Measurements from ENCODE around the gene UBE2QL1. TPM values are rescaled to one million over a fixed set of nuclear protein-coding genes. Genes with fewer than 3 reads are reported as not detected.

UBE2QL1 gene
- total RNA-seq, 3 donors from 2014 or later, result 0.44 to 1.8 (median 1.6) TPM

DNA sequence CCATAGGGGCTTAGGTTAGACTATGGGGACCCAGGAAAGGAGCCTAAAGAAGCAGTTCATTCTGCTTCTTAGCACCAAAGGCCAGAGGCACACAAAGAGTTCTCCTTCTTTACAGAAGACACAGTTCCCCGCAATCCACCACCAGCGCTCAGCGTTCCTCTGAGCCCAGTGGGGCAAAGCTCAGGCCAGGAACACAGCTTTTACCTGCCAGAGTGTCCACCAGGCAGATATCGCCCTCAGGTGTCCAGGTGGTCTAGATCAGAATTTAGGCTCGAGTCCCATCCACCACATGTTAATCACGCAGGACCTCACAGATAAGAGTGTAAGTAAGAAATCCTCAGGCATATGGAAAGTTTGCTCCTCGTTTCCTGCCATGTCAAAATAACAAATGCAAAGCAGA lies 53.0 kb downstream of the UBE2QL1 start:
- intact Hi-C loops (cut with DNase I; ENCODE audit: low total_unique reads), result no loop called here
- no peaks in the 10 kb centered on the region for H3K9me3 ChIP-seq
- no peak overlapping the region for H3K4me3 ChIP-seq
- no peak for DNase-seq (ENCODE audit: low spot score in 2 of 2)
- no peak for TF ChIP-seq POLR2A (IDR thresholded peaks at IDR 0.05)
- no peak for TF ChIP-seq CTCF (IDR thresholded peaks at IDR 0.05)
- TF ChIP-seq POLR2AphosphoS5 (IDR thresholded peaks at IDR 0.05), result no peak
- H3K36me3 ChIP-seq, result no peaks in the 10 kb centered on the region
- H3K27ac ChIP-seq, result no peak overlapping the region
- no peaks in the 10 kb centered on the region for H3K4me1 ChIP-seq
- H3K27me3 ChIP-seq, result no peaks in the 10 kb centered on the region

- Histone ChIP-seq H3K4me1 (no peaks in the 10 kb centered on the region), H3K27me3 (no peaks in the 10 kb centered on the region), H3K9me3 (no peaks in the 10 kb centered on the region), H3K36me3 (no peaks in the 10 kb centered on the region), H3K27ac (no peak overlapping the region), H3K4me3 (no peak overlapping the region)
- TF ChIP-seq CTCF (IDR thresholded peaks at IDR 0.05), result no peak
- no peak for TF ChIP-seq POLR2AphosphoS5 (IDR thresholded peaks at IDR 0.05)
- no peak for TF ChIP-seq POLR2A (IDR thresholded peaks at IDR 0.05)
- no peak for DNase-seq (ENCODE audit: low spot score in 2 of 2)
- intact Hi-C loops (cut with DNase I; ENCODE audit: low total_unique reads), result no loop called here
Measured at GRCh38 chr5:6502421-6502820, 53.8 kb downstream of the UBE2QL1 start.

DNA sequence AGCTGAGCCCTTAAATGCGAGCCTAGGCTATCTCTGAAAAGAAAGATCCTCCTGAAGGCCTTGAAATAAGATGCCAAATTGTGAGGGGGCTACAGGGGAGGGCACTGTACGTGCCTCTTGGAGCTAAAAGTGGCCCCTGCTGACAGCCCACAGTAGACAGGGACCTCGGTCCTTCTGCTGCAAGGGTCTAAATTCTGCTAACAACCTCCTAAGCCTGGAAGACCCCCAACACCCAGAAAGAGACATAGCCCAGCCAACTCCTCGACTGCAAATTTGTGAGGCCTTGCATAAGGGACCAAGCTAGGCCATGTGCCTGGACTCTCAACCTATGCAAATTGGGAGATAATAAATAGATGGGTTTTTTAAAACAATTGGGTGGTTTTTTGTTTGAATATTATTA lies 54.7 kb downstream of the UBE2QL1 start:
- H3K36me3 ChIP-seq, result no peaks in the 10 kb centered on the region
- intact Hi-C loops (cut with DNase I; ENCODE audit: low total_unique reads), result no loop called here
- TF ChIP-seq POLR2AphosphoS5 (IDR thresholded peaks at IDR 0.05) (no peak), POLR2A (IDR thresholded peaks at IDR 0.05) (no peak)
- no peak overlapping the region for H3K27ac ChIP-seq
- no peaks in the 10 kb centered on the region for H3K9me3 ChIP-seq
- no peak for DNase-seq (ENCODE audit: low spot score in 2 of 2)
- no peaks in the 10 kb centered on the region for H3K4me1 ChIP-seq
- H3K27me3 ChIP-seq, result no peaks in the 10 kb centered on the region
- no peak overlapping the region for H3K4me3 ChIP-seq

- intact Hi-C loops (cut with DNase I; ENCODE audit: low total_unique reads), result no loop called here
- H3K4me1 ChIP-seq, result no peaks in the 10 kb centered on the region
- H3K4me3 ChIP-seq, result no peak overlapping the region
- H3K27me3 ChIP-seq, result no peaks in the 10 kb centered on the region
- TF ChIP-seq POLR2A (IDR thresholded peaks at IDR 0.05) (no peak), POLR2AphosphoS5 (IDR thresholded peaks at IDR 0.05) (no peak), CTCF (IDR thresholded peaks at IDR 0.05) (no peak)
- no peak overlapping the region for H3K27ac ChIP-seq
- no peak for DNase-seq (ENCODE audit: low spot score in 2 of 2)
- H3K9me3 ChIP-seq, result no peaks in the 10 kb centered on the region
- H3K36me3 ChIP-seq, result no peaks in the 10 kb centered on the region
Measured at GRCh38 chr5:6504677-6505415, 56.2 kb downstream of the UBE2QL1 start.

GRCh38 chr5:6505416-6505755 lies 56.7 kb downstream of the UBE2QL1 start:
- H3K9me3 ChIP-seq, result no peaks in the 10 kb centered on the region
- no peaks in the 10 kb centered on the region for H3K4me1 ChIP-seq
- intact Hi-C loops (cut with DNase I; ENCODE audit: low total_unique reads), result no loop called here
- no peak overlapping the region for H3K4me3 ChIP-seq
- no peak for DNase-seq (ENCODE audit: low spot score in 2 of 2)
- H3K36me3 ChIP-seq, result no peaks in the 10 kb centered on the region
- no peak overlapping the region for H3K27ac ChIP-seq
- no peak for TF ChIP-seq POLR2AphosphoS5 (IDR thresholded peaks at IDR 0.05)
- no peak for TF ChIP-seq CTCF (IDR thresholded peaks at IDR 0.05)
- TF ChIP-seq POLR2A (IDR thresholded peaks at IDR 0.05), result no peak
- no peaks in the 10 kb centered on the region for H3K27me3 ChIP-seq
